Neural cell (in vitro differentiated cells): ENCODE results near the gene STK38. TPM values are rescaled to one million over a fixed set of nuclear protein-coding genes. Genes with fewer than 3 reads are reported as not detected.

Source experiments
- H2AFZ ChIP-seq: fragments of 200-600, 300-800 bp; sonication (generic), shearing (Covaris generic); 2 replicates; pipeline ENCODE4 v1.6.0; 2014; ENCODE audit warnings: low read depth, mild to moderate bottlenecking, antibody characterized with exemption, low read length, moderate library complexity
- H3F3A ChIP-seq: fragments of 200-600 bp; shearing (Covaris generic); 2 replicates; pipeline ENCODE4 v1.6.1; 2016; ENCODE audit warnings: mild to moderate bottlenecking, moderate library complexity, mixed read lengths, antibody characterized with exemption, low read length; ENCODE audit not compliant: insufficient read depth, poor library complexity, severe bottlenecking
- H3K27ac ChIP-seq: fragments of 200-600, 300-800 bp; sonication (generic), shearing (Covaris generic); 2 replicates; pipeline ENCODE4 v1.5.1; 2014; ENCODE audit warnings: mild to moderate bottlenecking, low read length, moderate library complexity
- H3K27me3 ChIP-seq: fragments of 300-800, 200-600 bp; sonication (generic), shearing (Covaris generic); 2 replicates; pipeline ENCODE4 v1.6.0; 2014; ENCODE audit warnings: mild to moderate bottlenecking, low read depth, low read length, moderate library complexity; ENCODE audit not compliant: insufficient read depth
- H3K36me3 ChIP-seq: fragments of 300-800, 200-600 bp; sonication (generic), shearing (Covaris generic); 2 replicates; pipeline ENCODE4 v1.5.1; 2014; ENCODE audit warnings: mild to moderate bottlenecking, antibody characterized with exemption, low read length, moderate library complexity; ENCODE audit not compliant: insufficient read depth
- H3K4me2 ChIP-seq: fragments of 300-800, 200-600 bp; sonication (generic), shearing (Covaris generic); 2 replicates; pipeline ENCODE4 v1.6.0; 2014; ENCODE audit warnings: mild to moderate bottlenecking, low read length
- H3K4me3 ChIP-seq: fragments of 300-800, 200-600 bp; sonication (generic), shearing (Covaris generic); 2 replicates; pipeline ENCODE4 v1.5.1; 2014; ENCODE audit warnings: mild to moderate bottlenecking, low read length, moderate library complexity
- H3K79me2 ChIP-seq: fragments of 200-600 bp; shearing (Covaris generic); replicated peaks from 2 replicates; pipeline ENCODE4 v1.6.0; 2014; ENCODE audit warnings: mild to moderate bottlenecking, low read length, moderate library complexity; ENCODE audit not compliant: insufficient read depth
- H3K9ac ChIP-seq: fragments of 300-800, 200-600 bp; sonication (generic), shearing (Covaris generic); 2 replicates; pipeline ENCODE4 v1.6.1; 2016; ENCODE audit warnings: mild to moderate bottlenecking, low read length, mixed read lengths
- H3K9me2 ChIP-seq: fragments of 200-600 bp; shearing (Covaris generic); 2 replicates; pipeline ENCODE4 v1.6.1; 2016; ENCODE audit warnings: mild to moderate bottlenecking, low read length, mixed read lengths; ENCODE audit not compliant: insufficient read depth
- H3K9me3 ChIP-seq: fragments of 200-600, 300-800 bp; sonication (generic), shearing (Covaris generic); 2 replicates; pipeline ENCODE4 v1.6.1; 2016; ENCODE audit warnings: mild to moderate bottlenecking, mixed run types, low read length, moderate library complexity, mixed read lengths
- H4K20me1 ChIP-seq: fragments of 200-600 bp; shearing (Covaris generic); 2 replicates; pipeline ENCODE4 v1.6.1; 2016; ENCODE audit warnings: mild to moderate bottlenecking, mixed run types; ENCODE audit not compliant: insufficient read depth
- EP300 ChIP-seq: fragments of 450-650 bp; conservative IDR thresholded peaks from 2 replicates; pipeline ENCODE4 v1.6.1; 2014; ENCODE audit warnings: antibody characterized with exemption, mild to moderate bottlenecking, moderate library complexity; ENCODE audit not compliant: poor library complexity, severe bottlenecking
- EZH2 ChIP-seq: fragments of 200-600, 300-800 bp; shearing (Covaris generic), sonication (generic); IDR thresholded peaks from 2 replicates; pipeline ENCODE4 v1.6.1; 2014; ENCODE audit warnings: antibody characterized with exemption, low read length, borderline replicate concordance, mild to moderate bottlenecking; ENCODE audit not compliant: insufficient read depth, poor library complexity, severe bottlenecking
- MXI1 ChIP-seq: fragments of 450-650 bp; conservative IDR thresholded peaks from 2 replicates; pipeline ENCODE4 v1.6.1; 2014; ENCODE audit warnings: antibody characterized with exemption, mild to moderate bottlenecking; ENCODE audit not compliant: poor library complexity, severe bottlenecking
- POLR2AphosphoS5 ChIP-seq: IDR thresholded peaks from 2 replicates; pipeline ENCODE4 v1.6.1; 2012
- RAD21 ChIP-seq: fragments of 450-650 bp; conservative IDR thresholded peaks from 2 replicates; pipeline ENCODE4 v1.6.1; 2014; ENCODE audit warnings: antibody characterized with exemption, mild to moderate bottlenecking, moderate library complexity
- REST ChIP-seq: IDR thresholded peaks from 2 replicates; pipeline ENCODE4 v1.6.1; 2012; ENCODE audit warnings: borderline replicate concordance
- SMC3 ChIP-seq: fragments of 450-650 bp; conservative IDR thresholded peaks from 2 replicates; pipeline ENCODE4 v1.6.1; 2014; ENCODE audit warnings: antibody characterized with exemption, mild to moderate bottlenecking, moderate library complexity; ENCODE audit not compliant: poor library complexity
- TAF1 ChIP-seq: IDR thresholded peaks from 2 replicates; pipeline ENCODE4 v1.6.1; 2012; ENCODE audit warnings: low read depth
- polyA plus RNA-seq: library from polyadenylated mRNA; depleted of rRNA; stranded (reverse); fragments of >200 nt; gene quantifications from 2 replicates; pipeline ENCODE4 v1.2.3, GENCODE V29; 2014
- TF ChIP-seq, protein P1 (sequence below): fragments of 450-650 bp; IDR thresholded peaks from 2 replicates; pipeline ENCODE4 v1.5.1; 2014; ENCODE audit warnings: antibody characterized with exemption, mild to moderate bottlenecking, moderate library complexity; ENCODE audit not compliant: poor library complexity, severe bottlenecking

Gene STK38
- polyA plus RNA-seq, 1 donor from 2014 or later, result 58.7 TPM

DNA sequence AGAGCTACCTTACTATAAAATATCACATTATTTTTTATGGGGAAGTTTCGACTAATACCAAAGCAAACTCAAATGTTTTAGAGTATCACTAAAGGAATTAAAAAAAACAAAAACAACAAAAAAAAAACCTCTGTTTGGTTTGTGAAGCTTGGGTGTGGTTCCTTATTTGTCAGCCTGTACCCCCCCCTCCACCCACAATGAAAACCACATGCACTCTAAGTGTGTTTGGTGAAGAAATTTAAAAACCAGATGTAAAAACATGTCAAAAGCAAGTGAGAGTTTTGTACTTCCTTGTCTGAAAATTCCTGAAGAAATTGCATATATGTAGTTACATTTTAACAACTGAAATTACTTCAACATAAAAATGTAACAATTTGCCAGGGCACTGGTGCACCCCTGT is 3.1 kb downstream of the STK38 start:
- H3K9me3 ChIP-seq, result no peaks in the 10 kb centered on the region
- no peak overlapping the region for H3K4me2 ChIP-seq

DNA sequence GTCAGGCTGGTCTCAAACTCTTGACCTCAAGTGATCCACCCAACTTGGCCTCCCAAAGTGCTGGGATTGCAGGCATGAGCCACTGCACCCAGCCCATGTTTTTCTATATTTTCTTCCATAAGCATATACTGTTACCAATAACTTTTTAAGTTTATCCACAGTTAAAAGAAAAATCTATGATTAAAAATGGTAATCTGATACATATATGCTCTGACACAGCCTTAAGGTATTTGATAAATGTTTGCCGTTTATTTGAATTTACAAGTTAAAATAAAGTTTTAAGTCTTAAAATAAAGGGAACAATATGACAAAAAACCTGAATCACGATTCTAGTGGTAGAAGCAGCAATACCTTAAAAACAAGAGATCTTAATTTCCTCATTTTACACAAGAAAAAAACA is 5.2 kb downstream of the STK38 start:
- Histone ChIP-seq H4K20me1 (no peaks in the 10 kb centered on the region), H3K9me2 (no peaks in the 10 kb centered on the region), H3K4me3 (no peak overlapping the region), H3K4me2 (no peak overlapping the region), H3F3A (no peaks in the 10 kb centered on the region), H3K27ac (no peak overlapping the region), H2AFZ (no peak overlapping the region), H3K79me2 (peaks cover 52% of the 10 kb centered on the region), H3K36me3 (no peaks in the 10 kb centered on the region), H3K9ac (no peak overlapping the region), H3K9me3 (no peaks in the 10 kb centered on the region), H3K27me3 (no peaks in the 10 kb centered on the region)
- TF ChIP-seq RAD21, result no peak

More for the DNA sequence above, 3.1 kb downstream of the STK38 start:
- TF ChIP-seq POLR2AphosphoS5 (no peak), TAF1 (no peak), MXI1 (no peak), REST (no peak), EZH2 (no peak), SMC3 (no peak)
- Histone ChIP-seq H3K79me2 (peaks cover 52% of the 10 kb centered on the region), H2AFZ (no peak overlapping the region), H3K36me3 (no peaks in the 10 kb centered on the region), H3K4me3 (peak overlapping the region; percentile 88), H3K27ac (no peak overlapping the region), H4K20me1 (no peaks in the 10 kb centered on the region), H3K9me2 (no peaks in the 10 kb centered on the region), H3F3A (no peaks in the 10 kb centered on the region), H3K27me3 (no peaks in the 10 kb centered on the region), H3K9ac (no peak overlapping the region)

- H3K9me2 ChIP-seq, result no peaks in the 10 kb centered on the region
- H3F3A ChIP-seq, result no peaks in the 10 kb centered on the region
- TF ChIP-seq, protein P1, sequence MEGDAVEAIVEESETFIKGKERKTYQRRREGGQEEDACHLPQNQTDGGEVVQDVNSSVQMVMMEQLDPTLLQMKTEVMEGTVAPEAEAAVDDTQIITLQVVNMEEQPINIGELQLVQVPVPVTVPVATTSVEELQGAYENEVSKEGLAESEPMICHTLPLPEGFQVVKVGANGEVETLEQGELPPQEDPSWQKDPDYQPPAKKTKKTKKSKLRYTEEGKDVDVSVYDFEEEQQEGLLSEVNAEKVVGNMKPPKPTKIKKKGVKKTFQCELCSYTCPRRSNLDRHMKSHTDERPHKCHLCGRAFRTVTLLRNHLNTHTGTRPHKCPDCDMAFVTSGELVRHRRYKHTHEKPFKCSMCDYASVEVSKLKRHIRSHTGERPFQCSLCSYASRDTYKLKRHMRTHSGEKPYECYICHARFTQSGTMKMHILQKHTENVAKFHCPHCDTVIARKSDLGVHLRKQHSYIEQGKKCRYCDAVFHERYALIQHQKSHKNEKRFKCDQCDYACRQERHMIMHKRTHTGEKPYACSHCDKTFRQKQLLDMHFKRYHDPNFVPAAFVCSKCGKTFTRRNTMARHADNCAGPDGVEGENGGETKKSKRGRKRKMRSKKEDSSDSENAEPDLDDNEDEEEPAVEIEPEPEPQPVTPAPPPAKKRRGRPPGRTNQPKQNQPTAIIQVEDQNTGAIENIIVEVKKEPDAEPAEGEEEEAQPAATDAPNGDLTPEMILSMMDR, result no peak
- no peak for TF ChIP-seq TAF1
- no peak for TF ChIP-seq MXI1
- TF ChIP-seq SMC3, result no peak
- TF ChIP-seq POLR2AphosphoS5, result no peak
- TF ChIP-seq EZH2, result no peak
- no peak for TF ChIP-seq RAD21
- no peak for TF ChIP-seq REST
- TF ChIP-seq EP300, result no peak
- no peaks in the 10 kb centered on the region for H4K20me1 ChIP-seq
- H3K27ac ChIP-seq, result no peak overlapping the region
- H3K27me3 ChIP-seq, result no peaks in the 10 kb centered on the region
- H3K9me3 ChIP-seq, result no peaks in the 10 kb centered on the region
- H3K79me2 ChIP-seq, result peaks cover 38% of the 10 kb centered on the region
- H3K4me2 ChIP-seq, result no peak overlapping the region
- no peak overlapping the region for H3K9ac ChIP-seq
- no peak overlapping the region for H2AFZ ChIP-seq
- H3K4me3 ChIP-seq, result no peak overlapping the region
- no peaks in the 10 kb centered on the region for H3K36me3 ChIP-seq
Observed at GRCh38 chr6:36539814-36540568, 7.3 kb downstream of the STK38 start.
